ENCODE data around the gene BRCA1.
"Not testable (repeated sequence)": the region's sequence is repeated elsewhere in the genome, so short reads cannot be mapped to it uniquely, and the experiment has no call there.

BRCA1 gene

GRCh38 chr17:43125133-43125966 lies at the start of gene BRCA1:
Gene BRCA1 (minus strand): TSS chr17:43125364. CDS start chr17:43124096, 1,268 bp downstream.
- peak; percentile 100 for DNase-seq

- peak; percentile 97 for DNase-seq
These were observed 46.7 kb upstream of the BRCA1 start for GRCh38 chr17:43171586-43172487.

GRCh38 chr17:43170766-43171585 lies 45.8 kb upstream of the BRCA1 start, which contains the start of gene NBR1:
Gene NBR1 (plus strand): TSS chr17:43171214. CDS start chr17:43175800, 4,586 bp downstream.
- DNase-seq: peak; percentile 97

- peak; percentile 97 for DNase-seq
These were observed 45.1 kb upstream of the BRCA1 start for GRCh38 chr17:43170140-43170765.

GRCh38 chr17:43169561-43170139 lies 44.5 kb upstream of the BRCA1 start:
- DNase-seq: peak; percentile 6

GRCh38 chr17:43165971-43166370 lies 40.8 kb upstream of the BRCA1 start:
- not testable (repeated sequence) for DNase-seq

- not testable (repeated sequence) for DNase-seq
These were observed 34.8 kb upstream of the BRCA1 start for GRCh38 chr17:43159957-43160356.

- DNase-seq: not testable (repeated sequence)
These were observed 34.1 kb upstream of the BRCA1 start for GRCh38 chr17:43159232-43159631.

- DNase-seq: no peak
These were observed 30.5 kb upstream of the BRCA1 start for GRCh38 chr17:43155666-43156065.

- not testable (repeated sequence) for DNase-seq
These were observed 28.2 kb upstream of the BRCA1 start for GRCh38 chr17:43153197-43153835.

- no peak for DNase-seq
These were observed 26.8 kb upstream of the BRCA1 start for GRCh38 chr17:43151880-43152456.

- no peak for DNase-seq
These were observed 21.5 kb upstream of the BRCA1 start for GRCh38 chr17:43146649-43147048.

GRCh38 chr17:43143201-43143600 lies 18.0 kb upstream of the BRCA1 start:
- no peak for DNase-seq

- DNase-seq: no peak
These were observed 17.0 kb upstream of the BRCA1 start for GRCh38 chr17:43142153-43142552.

- peak; percentile 23 for DNase-seq
These were observed 15.5 kb upstream of the BRCA1 start for GRCh38 chr17:43140396-43141332.

- DNase-seq: not testable (repeated sequence)
These were observed 13.4 kb upstream of the BRCA1 start for GRCh38 chr17:43138531-43138930.

GRCh38 chr17:43136574-43136973 lies 11.4 kb upstream of the BRCA1 start:
- DNase-seq: not testable (repeated sequence)

GRCh38 chr17:43135454-43135819 lies 10.3 kb upstream of the BRCA1 start:
- DNase-seq: no peak

GRCh38 chr17:43134774-43135453 lies 9.8 kb upstream of the BRCA1 start:
- DNase-seq: no peak

All from inflammatory macrophage treated with lipopolysaccharide for 4 hours (primary cell).